H9 (cell line): ENCODE results near the gene CARD8. TPM values are rescaled to one million over a fixed set of nuclear protein-coding genes. Genes with fewer than 3 reads are reported as not detected.

ENCODE experiments used
- DNase-seq: peaks from one replicate; pipeline ENCODE4 v3.0.0-alpha.2; 2017
- H2AFZ ChIP-seq: one replicate; pipeline ENCODE4 v1.6.1; 2013; ENCODE audit warnings: mild to moderate bottlenecking, low read length, control low read depth, moderate library complexity
- H2AK5ac ChIP-seq: 2 replicates; pipeline ENCODE4 v1.6.1; 2013; ENCODE audit warnings: low read length, control low read depth, mixed read lengths; ENCODE audit not compliant: insufficient read length
- H2BK120ac ChIP-seq: one replicate; pipeline ENCODE4 v1.6.1; 2013; ENCODE audit warnings: low read depth, mild to moderate bottlenecking, low read length, control low read depth, inconsistent platforms; ENCODE audit not compliant: poor library complexity, severe bottlenecking
- H2BK12ac ChIP-seq: 2 replicates; pipeline ENCODE4 v1.6.1; 2013; ENCODE audit warnings: low read length, control low read depth, mixed read lengths, low read depth; ENCODE audit not compliant: insufficient read length
- H2BK15ac ChIP-seq: 2 replicates; pipeline ENCODE4 v1.6.1; 2013; ENCODE audit warnings: low read depth, low read length, control low read depth
- H2BK20ac ChIP-seq: one replicate; pipeline ENCODE4 v1.6.1; 2013; ENCODE audit warnings: low read depth, mild to moderate bottlenecking, low read length, control low read depth, inconsistent platforms; ENCODE audit not compliant: poor library complexity, severe bottlenecking
- H2BK5ac ChIP-seq: 2 replicates; pipeline ENCODE4 v1.6.1; 2013; ENCODE audit warnings: low read length, control low read depth, mixed read lengths; ENCODE audit not compliant: insufficient read length
- H3K14ac ChIP-seq: 2 replicates; pipeline ENCODE4 v1.6.1; 2013; ENCODE audit warnings: low read length, control low read depth; ENCODE audit not compliant: insufficient read depth
- H3K18ac ChIP-seq: 2 replicates; pipeline ENCODE4 v1.6.1; 2013; ENCODE audit warnings: low read depth, mild to moderate bottlenecking, mixed read lengths, low read length, control low read depth; ENCODE audit not compliant: insufficient read length
- H3K23ac ChIP-seq: 2 replicates; pipeline ENCODE4 v1.6.1; 2013; ENCODE audit warnings: low read length, control low read depth, mixed read lengths, low read depth; ENCODE audit not compliant: insufficient read length
- H3K23me2 ChIP-seq: 2 replicates; pipeline ENCODE4 v1.6.1; 2013; ENCODE audit warnings: low read depth, mild to moderate bottlenecking, mixed read lengths, low read length, control low read depth; ENCODE audit not compliant: insufficient read length, poor library complexity, severe bottlenecking
- H3K27ac ChIP-seq: 2 replicates; pipeline ENCODE4 v1.5.1; 2013; ENCODE audit warnings: low read length, control low read depth, mixed read lengths, low read depth; ENCODE audit not compliant: insufficient read length
- H3K27me3 ChIP-seq: 2 replicates; pipeline ENCODE4 v1.6.1; 2013; ENCODE audit warnings: low read length, control low read depth, inconsistent platforms; ENCODE audit not compliant: insufficient read depth
- H3K4ac ChIP-seq: 2 replicates; pipeline ENCODE4 v1.6.1; 2013; ENCODE audit warnings: low read depth, mild to moderate bottlenecking, control low read depth, inconsistent platforms, low read length, moderate library complexity
- H3K4me1 ChIP-seq: 2 replicates; pipeline ENCODE4 v1.6.1; 2013; ENCODE audit warnings: low read length, control low read depth, inconsistent platforms; ENCODE audit not compliant: insufficient read depth
- H3K4me2 ChIP-seq: 2 replicates; pipeline ENCODE4 v1.6.1; 2013; ENCODE audit warnings: low read length, control low read depth, mixed read lengths; ENCODE audit not compliant: insufficient read length, insufficient read depth
- H3K56ac ChIP-seq: 2 replicates; pipeline ENCODE4 v1.6.1; 2013; ENCODE audit warnings: low read depth, mild to moderate bottlenecking, mixed read lengths, low read length, control low read depth; ENCODE audit not compliant: insufficient read length
- H3K79me1 ChIP-seq: 2 replicates; pipeline ENCODE4 v1.6.1; 2013; ENCODE audit warnings: low read depth, mild to moderate bottlenecking, moderate library complexity, low read length, control low read depth, inconsistent platforms; ENCODE audit not compliant: insufficient read depth, poor library complexity, severe bottlenecking
- H3K79me2 ChIP-seq: 2 replicates; pipeline ENCODE4 v1.6.1; 2013; ENCODE audit warnings: low read length, control low read depth, inconsistent platforms; ENCODE audit not compliant: insufficient read depth
- H3K9ac ChIP-seq: 2 replicates; pipeline ENCODE4 v1.6.1; 2013; ENCODE audit warnings: low read length, control low read depth, mixed read lengths; ENCODE audit not compliant: insufficient read length; ENCODE audit errors: extremely low read depth
- H3K9me3 ChIP-seq: one replicate; pipeline ENCODE4 v1.6.1; 2013; ENCODE audit warnings: low read depth, low read length, inconsistent platforms; ENCODE audit not compliant: control insufficient read depth
- H3T11ph ChIP-seq: one replicate; pipeline ENCODE4 v1.6.1; 2013; ENCODE audit warnings: mild to moderate bottlenecking, low read length, control low read depth, inconsistent platforms
- H4K20me1 ChIP-seq: one replicate; pipeline ENCODE4 v1.6.1; 2013; ENCODE audit not compliant: control insufficient read depth, insufficient read length, insufficient read depth
- H4K5ac ChIP-seq: 2 replicates; pipeline ENCODE4 v1.6.1; 2013; ENCODE audit warnings: low read depth, mild to moderate bottlenecking, mixed read lengths, low read length, control low read depth; ENCODE audit not compliant: insufficient read length
- H4K8ac ChIP-seq: replicated peaks from 2 replicates; pipeline ENCODE4 v1.6.1; 2013; ENCODE audit warnings: low read length, control low read depth, mixed read lengths, low read depth; ENCODE audit not compliant: insufficient read length
- H4K91ac ChIP-seq: 2 replicates; pipeline ENCODE4 v1.6.1; 2013; ENCODE audit warnings: low read depth, mild to moderate bottlenecking, moderate library complexity, mixed read lengths, low read length, control low read depth; ENCODE audit not compliant: insufficient read length
- H3K27ac Mint-ChIP-seq, 3 experiments: 2 replicates in 2 of 3; 3 replicates in 1 of 3; pipeline ENCODE4 v1.8.0; 2020 to 2021; ENCODE audit warnings: mixed read lengths in 3 of 3, mild to moderate bottlenecking in 1 of 3, moderate library complexity in 1 of 3
- H3K27me3 Mint-ChIP-seq: 2 replicates; pipeline ENCODE4 v1.8.0; 2021; ENCODE audit warnings: low read depth, mild to moderate bottlenecking, moderate library complexity, mixed read lengths
- H3K36me3 Mint-ChIP-seq, 3 experiments: 2 replicates in 2 of 3; 3 replicates in 1 of 3; pipeline ENCODE4 v1.8.0; 2020 to 2021; ENCODE audit warnings: low read depth in 3 of 3, mixed read lengths in 3 of 3; ENCODE audit not compliant: insufficient read depth in 1 of 3
- H3K4me1 Mint-ChIP-seq, 2 experiments: 2 replicates each; pipeline ENCODE4 v1.8.0; 2020; ENCODE audit warnings: mixed read lengths in 2 of 2
- H3K4me3 Mint-ChIP-seq, 2 experiments: 2 replicates in 1 of 2; 3 replicates in 1 of 2; pipeline ENCODE4 v1.8.0; 2020 to 2021; ENCODE audit warnings: mild to moderate bottlenecking in 2 of 2, mixed read lengths in 2 of 2, moderate library complexity in 1 of 2
- H3K9me3 Mint-ChIP-seq, 2 experiments: 2 replicates in 1 of 2; 3 replicates in 1 of 2; pipeline ENCODE4 v1.8.0; 2020; ENCODE audit warnings: mild to moderate bottlenecking in 2 of 2, mixed read lengths in 2 of 2, moderate library complexity in 1 of 2
- WGBS: extraction: QIAGEN DNeasy Blood & Tissue Kit; methylation state at CpG from one replicate; pipeline ENCODE4 v1.1.7; 2013; ENCODE audit warnings: missing lambda C conversion rate, low lambda C conversion rate, mixed read lengths; ENCODE audit not compliant: insufficient read length; ENCODE audit errors: extremely low coverage; 5-methylcytosine and 5-hydroxymethylcytosine counted together
- total RNA-seq: library from RNA; stranded (reverse); gene quantifications from 2 replicates; pipeline ENCODE4 v1.2.1, GENCODE V29; 2021
- TF ChIP-seq, protein P1 (sequence below): fragments of 200-600 bp; sonication (generic); conservative IDR thresholded peaks from 3 replicates; pipeline ENCODE4 v1.8.0; 2021; ENCODE audit warnings: antibody characterized with exemption, mild to moderate bottlenecking

Gene CARD8
- total RNA-seq, 1 experiment from 2014 or later: 21.0 TPM

DNA sequence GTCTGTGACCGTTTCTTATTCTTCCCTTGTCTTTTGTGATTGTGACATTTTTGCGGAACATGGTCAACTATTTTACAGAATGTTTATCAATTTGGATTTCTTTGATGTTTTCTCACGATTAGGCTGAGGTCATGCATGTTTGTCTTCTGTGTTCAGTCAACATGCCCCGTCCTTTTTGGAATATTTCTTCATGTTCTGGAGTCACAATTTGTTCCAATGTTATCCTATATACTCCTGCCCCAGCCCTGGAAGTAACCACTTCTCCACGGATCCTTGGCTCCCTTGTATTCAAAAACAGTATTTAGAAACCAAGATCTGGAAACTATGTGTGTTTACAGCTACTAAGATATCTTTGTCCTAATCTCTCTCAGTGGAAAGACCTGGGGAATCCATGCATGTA, 9.6 kb downstream of the CARD8 start:
- Histone ChIP-seq H3K18ac (no peak overlapping the region), H2BK5ac (no peak overlapping the region), H4K20me1 (no peaks in the 10 kb centered on the region), H3K9me3 (no peaks in the 10 kb centered on the region), H3K27ac (no peak overlapping the region), H3K4me1 (no peaks in the 10 kb centered on the region), H2BK12ac (no peak overlapping the region), H3K14ac (no peak overlapping the region), H3K23me2 (no peaks in the 10 kb centered on the region), H3K27me3 (no peaks in the 10 kb centered on the region), H3K79me1 (no peaks in the 10 kb centered on the region), H2AFZ (no peak overlapping the region), H3K4me2 (no peak overlapping the region), H3K4ac (no peak overlapping the region), H4K5ac (no peak overlapping the region), H2BK15ac (no peak overlapping the region), H3K9ac (no peak overlapping the region), H2BK20ac (no peak overlapping the region), H3K56ac (no peak overlapping the region), H2AK5ac (no peak overlapping the region), H3K23ac (no peak overlapping the region), H4K91ac (no peak overlapping the region), H3T11ph (no peak overlapping the region), H2BK120ac (no peak overlapping the region), H4K8ac (no peak overlapping the region), H3K79me2 (no peaks in the 10 kb centered on the region)
- H3K9me3 Mint-ChIP-seq: no peaks in the 10 kb centered on the region
- no peaks in the 10 kb centered on the region for H3K27me3 Mint-ChIP-seq
- WGBS: no CpG with 5 or more reads among the region's 5 CpGs
- no peak overlapping the region for H3K27ac Mint-ChIP-seq
- peaks cover 0 to 6% of the 10 kb centered on the region in 2 experiments; a peak in 2 of 4 replicates for H3K4me1 Mint-ChIP-seq
- TF ChIP-seq, protein P1, sequence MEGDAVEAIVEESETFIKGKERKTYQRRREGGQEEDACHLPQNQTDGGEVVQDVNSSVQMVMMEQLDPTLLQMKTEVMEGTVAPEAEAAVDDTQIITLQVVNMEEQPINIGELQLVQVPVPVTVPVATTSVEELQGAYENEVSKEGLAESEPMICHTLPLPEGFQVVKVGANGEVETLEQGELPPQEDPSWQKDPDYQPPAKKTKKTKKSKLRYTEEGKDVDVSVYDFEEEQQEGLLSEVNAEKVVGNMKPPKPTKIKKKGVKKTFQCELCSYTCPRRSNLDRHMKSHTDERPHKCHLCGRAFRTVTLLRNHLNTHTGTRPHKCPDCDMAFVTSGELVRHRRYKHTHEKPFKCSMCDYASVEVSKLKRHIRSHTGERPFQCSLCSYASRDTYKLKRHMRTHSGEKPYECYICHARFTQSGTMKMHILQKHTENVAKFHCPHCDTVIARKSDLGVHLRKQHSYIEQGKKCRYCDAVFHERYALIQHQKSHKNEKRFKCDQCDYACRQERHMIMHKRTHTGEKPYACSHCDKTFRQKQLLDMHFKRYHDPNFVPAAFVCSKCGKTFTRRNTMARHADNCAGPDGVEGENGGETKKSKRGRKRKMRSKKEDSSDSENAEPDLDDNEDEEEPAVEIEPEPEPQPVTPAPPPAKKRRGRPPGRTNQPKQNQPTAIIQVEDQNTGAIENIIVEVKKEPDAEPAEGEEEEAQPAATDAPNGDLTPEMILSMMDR: no peak
- H3K36me3 Mint-ChIP-seq: peaks cover 2 to 25% (median 15%) of the 10 kb centered on the region in 3 experiments; a peak in 6 of 7 replicates
- no peak for DNase-seq
- no peak overlapping the region for H3K4me3 Mint-ChIP-seq
